Stimulated activated CD4-positive, alpha-beta T cell treated with anti-CD3 and anti-CD28 coated beads, Interleukin-1b, Interleukin-23, amount 100 ng/mL, for 48 hours (primary cell): ENCODE measurements around the gene PTPN3.

Experiments
- DNase-seq: peaks from one replicate; pipeline ENCODE4 v3.0.0-alpha.2; 2020

PTPN3 gene

GRCh38 chr9:109475526-109475925, 22.6 kb downstream of the PTPN3 start:
- DNase-seq = no peak

- DNase-seq = no peak
These were observed 23.2 kb downstream of the PTPN3 start for GRCh38 chr9:109474944-109475343.

DNA sequence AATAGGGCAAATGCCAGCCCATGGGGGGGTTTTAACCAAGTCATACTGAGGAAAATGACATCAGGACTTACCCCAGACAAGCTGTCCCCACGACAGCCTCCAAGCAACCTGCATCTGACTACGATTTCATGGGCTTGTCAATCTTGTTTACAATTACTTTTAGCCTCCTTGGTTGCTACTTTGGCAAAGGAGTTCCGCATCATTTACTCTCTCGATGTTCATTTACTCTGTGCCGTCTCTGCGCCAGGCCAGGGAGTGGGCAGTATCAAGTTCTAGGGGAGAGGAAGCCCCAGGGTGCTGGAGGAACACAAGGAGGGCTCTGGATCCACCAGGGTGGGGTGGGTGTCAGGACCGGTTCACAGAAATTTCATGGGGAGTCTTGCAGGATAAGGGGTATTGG, 23.9 kb downstream of the PTPN3 start:
- no peak for DNase-seq

DNA sequence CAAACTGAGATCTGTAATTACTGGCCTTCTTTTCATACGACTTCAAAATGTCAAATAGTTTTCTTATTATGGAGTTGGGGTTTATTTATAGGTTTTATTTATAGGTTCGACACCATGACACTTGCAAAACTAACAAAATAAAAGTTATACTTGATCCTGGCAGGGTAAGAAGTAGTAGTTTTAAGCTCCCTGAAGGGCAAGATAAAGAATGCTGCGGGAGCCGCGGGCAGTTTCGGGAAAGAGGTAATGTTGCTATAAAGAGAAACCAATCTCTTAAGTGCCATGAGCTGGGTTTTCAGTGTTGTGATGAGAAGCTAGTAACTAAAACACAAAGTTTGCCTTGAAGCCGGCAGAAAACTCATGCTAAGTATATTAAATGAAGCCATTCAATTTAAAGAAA, 24.8 kb downstream of the PTPN3 start:
- no peak for DNase-seq

- DNase-seq = no peak
These were observed 26.4 kb downstream of the PTPN3 start for GRCh38 chr9:109471475-109472393.

DNA sequence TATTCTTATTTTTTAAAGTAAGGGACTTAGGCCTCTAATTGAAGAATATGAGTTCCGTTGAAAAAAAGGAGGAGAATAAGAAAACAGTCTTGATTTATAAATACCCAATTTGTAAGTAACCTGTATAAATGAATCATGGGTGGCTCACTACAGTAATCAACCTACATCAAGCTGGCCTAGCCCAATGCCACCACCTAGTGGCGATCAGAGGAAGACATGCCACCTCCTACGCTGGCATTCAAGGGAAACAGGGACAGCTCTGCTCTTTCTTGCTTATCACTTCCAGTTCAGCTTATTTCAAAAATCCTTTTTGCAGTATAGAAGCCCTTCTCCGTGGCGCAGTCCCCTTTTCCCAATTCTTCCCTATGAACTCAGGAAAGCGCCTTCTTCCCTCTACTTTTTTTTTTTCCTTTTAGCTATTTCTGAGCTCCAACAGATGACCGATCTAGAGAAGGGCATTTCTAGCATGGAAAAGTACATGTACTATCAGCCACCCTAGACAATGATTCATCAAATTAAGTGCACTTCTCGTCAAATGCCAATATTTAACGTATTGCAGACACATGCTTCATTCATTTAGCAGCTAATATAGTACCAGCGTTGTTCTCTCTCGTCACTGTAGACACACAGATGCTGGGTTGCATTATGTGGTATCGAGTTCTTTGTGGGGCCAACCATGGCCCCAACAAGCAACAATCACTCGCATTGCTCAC, 28.3 kb downstream of the PTPN3 start:
- peak; percentile 73 for DNase-seq

DNA sequence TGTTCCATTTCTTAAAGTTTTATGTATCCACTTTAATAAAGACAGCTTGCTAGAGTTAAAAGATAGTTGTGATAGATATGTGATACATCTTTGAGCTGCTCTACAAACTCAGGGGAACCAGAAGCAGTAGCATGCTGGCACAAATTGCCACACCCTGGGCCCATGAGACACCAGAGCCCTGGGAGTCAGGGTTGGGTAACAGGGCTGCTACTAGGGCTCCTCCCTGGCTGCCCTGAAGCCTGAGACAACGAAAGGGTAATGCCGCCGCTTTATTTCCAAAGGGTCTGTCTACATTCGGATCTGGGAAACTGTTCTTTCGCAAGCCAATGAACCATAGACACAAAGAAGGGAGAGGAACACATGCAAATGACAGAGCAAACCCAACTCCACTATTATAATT, 29.2 kb downstream of the PTPN3 start:
- DNase-seq = no peak

DNA sequence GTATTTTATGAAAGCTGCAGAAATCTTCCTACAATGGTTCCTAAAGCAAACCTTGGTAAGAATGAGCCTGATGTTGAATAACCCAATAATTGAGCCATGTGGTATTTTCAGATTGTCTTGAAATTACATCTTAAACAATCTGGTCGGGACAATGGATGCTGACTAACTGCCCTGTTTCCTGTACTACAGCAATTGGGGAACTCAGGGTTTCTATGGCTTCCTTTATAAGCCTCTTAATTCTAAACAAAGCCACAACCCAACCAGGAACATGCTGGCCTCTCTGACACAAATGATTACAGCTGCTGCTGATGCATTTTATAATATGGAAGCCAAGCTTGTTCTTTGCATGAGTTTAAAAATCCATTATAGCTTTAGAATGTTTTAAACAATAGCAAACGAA, 30.2 kb downstream of the PTPN3 start:
- DNase-seq = no peak

GRCh38 chr9:109466623-109467590, 31.2 kb downstream of the PTPN3 start:
- no peak for DNase-seq

- peak; percentile 19 for DNase-seq
These were observed 34.0 kb downstream of the PTPN3 start for GRCh38 chr9:109463924-109464625.

- DNase-seq = no peak
These were observed 37.5 kb downstream of the PTPN3 start for GRCh38 chr9:109460576-109460975.

GRCh38 chr9:109459423-109459822, 38.7 kb downstream of the PTPN3 start:
- DNase-seq = no peak

GRCh38 chr9:109458453-109459211, 39.5 kb downstream of the PTPN3 start:
- no peak for DNase-seq

GRCh38 chr9:109456811-109457210, 41.3 kb downstream of the PTPN3 start:
- DNase-seq = no peak

DNA sequence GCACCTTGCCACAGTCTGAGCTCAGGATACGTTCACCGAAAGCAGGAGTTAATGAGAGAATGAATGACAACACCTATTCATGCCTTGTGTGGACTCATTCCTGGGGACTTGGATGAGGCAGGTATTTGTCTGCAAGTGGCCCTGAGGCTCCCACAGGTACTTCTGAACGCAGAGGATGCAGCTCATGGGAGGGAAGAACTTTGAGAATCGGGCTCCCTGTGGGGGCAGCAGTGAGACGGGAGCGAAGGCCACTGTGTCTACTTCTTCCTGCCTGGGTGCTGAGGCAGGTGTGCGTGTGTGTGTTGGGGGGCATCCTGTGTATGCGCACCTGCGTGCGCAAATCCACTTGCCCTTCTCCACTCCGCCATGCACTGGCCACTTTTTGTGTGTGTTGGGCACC, 42.2 kb downstream of the PTPN3 start:
- DNase-seq = no peak

DNA sequence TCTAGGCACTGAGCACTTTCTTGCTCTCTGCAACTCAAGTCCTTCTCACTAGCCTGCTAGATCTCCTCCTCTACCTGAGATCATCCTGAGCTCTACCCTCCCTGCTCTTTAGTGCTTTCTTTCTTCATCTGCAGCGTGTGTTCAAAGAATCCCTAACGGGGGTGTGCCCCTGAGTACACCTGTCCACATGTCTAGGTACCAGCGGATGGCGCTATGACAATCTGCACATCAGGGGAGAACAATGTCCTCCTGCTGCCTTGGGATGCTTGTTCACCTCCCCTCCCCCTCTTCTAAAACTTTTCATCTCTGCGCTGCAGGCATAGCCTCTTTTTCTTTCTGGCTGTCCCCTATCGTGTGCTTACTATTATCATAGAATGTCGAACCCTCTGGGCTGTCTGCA, 42.7 kb downstream of the PTPN3 start:
- DNase-seq = no peak

DNA sequence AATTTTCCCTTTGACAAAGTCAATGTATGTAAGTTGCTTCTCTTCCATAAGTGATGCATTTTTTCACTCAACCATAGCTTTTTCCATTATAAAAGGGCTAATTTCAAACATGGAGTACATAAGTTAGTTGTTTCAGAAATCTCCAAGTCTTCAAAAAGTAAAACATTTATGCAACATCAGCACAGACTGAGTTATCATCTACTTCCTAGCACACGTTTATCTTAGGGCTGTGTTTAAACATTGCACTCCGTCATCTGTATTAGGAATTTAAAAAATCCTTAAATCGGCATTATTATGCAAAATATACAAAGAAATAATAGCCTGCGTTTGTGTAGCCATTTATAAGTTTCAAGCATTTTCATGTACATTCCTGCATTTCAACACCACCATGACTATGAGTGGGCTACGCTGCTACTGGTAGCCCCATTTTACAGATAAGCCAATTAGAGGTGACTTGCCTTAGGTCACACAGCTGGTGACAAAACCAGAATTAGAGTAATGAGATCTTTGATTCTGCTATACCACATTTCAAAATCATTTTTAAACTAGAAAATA, 43.4 kb downstream of the PTPN3 start:
- no peak for DNase-seq

- no peak for DNase-seq
These were observed 44.1 kb downstream of the PTPN3 start for GRCh38 chr9:109454041-109454440.

DNA sequence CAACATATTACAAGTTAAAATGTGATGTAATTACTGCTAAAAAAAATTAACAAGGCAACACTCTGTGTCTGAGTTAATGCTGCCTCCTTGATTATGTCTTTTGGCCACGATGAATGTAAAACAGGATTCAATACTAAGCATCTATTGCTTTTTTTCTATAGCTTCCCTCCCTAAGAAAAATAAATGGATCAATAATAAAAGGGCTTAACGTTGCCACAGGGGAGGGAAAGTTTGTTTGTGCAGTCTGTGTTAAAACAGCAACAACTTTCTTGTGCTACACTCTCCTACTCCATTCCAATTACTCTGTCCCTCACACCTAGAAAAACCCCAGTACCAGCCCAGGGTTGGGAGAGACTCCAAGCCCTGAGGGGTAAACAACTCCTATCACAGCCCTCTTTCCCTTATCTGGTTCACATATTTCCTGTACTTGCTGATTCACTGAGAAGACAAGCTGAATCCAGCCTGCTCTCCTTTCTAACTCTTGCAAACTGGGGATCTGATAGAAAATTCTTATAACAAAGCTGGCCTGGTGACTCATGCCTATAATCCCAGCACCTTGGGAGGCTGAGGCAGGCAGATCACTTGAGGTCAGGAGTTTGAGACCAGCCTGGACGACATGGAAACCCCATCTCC, 44.8 kb downstream of the PTPN3 start:
- DNase-seq = no peak

GRCh38 chr9:109452761-109453160, 45.3 kb downstream of the PTPN3 start:
- no peak for DNase-seq
